NCI-H345 (cell line): ENCODE data around the gene ARHGAP12.

Experiments
- DNase-seq: peaks from one replicate; lab custom pipeline; 2025; lab: John Stamatoyannopoulos, UW

Gene ARHGAP12

DNA sequence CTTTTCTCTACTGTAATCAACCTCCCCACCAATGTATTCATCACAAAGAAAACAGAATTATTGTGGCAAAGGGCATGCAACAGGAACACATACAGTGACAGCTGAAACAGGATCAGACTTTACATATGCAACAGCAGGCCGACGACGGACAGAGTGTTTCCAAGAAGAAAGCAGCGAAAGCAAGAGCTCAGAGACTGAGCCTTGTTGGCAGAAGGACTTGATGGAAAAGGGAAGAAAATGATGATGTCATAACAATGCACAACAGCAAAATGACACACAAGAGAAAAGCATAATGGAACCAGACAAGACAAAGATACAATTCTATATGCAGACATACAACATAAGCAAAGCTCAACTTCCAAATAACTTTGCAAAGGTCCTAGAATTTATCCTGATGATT, 106.5 kb downstream of the ARHGAP12 start:
- DNase-seq, result no peak

DNA sequence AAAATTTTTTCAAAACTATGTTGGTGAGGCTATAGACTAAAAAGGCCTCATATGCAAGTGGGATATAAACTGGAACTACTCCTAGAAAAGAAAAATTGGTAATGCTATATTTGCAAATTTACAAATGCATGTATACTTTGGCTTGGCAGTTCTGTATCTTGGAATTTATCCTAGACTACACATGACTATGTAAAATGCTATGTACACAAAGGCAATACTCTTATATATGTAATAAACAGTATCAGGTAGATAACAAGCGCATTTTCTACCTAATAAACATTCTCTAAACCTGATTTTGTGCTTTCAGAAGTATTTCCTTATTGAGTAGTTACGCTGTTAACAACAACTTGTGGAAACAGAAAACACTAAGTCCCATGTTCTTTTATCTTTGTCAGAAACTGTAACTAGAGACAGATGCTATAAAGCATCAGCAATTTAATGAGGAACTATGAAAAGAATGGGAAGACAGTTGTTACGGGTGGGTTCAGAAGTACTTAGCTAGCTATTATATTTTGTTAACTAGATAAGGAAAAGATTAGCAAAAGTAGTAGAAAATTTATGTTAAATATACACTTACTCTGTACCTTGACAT, 107.8 kb downstream of the ARHGAP12 start:
- DNase-seq, result no peak

DNA sequence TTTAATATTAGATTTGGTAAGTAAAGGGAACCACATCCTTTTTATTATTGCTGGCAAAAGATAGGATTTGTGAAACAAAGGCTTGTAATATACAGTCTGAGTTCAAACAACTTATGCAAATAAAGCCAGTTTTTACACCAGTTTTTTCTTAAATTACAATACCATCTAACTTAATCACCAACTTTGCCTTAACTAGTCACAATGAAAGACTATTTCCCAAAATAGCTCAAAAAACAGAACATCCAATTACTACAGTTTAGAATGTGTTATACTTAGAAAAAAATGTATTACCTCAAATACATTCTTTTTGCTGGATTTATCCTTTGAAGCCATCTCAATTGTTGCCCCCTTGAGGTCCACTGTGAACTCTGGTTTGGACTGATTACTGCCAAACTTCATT, 108.5 kb downstream of the ARHGAP12 start:
- DNase-seq, result no peak

DNA sequence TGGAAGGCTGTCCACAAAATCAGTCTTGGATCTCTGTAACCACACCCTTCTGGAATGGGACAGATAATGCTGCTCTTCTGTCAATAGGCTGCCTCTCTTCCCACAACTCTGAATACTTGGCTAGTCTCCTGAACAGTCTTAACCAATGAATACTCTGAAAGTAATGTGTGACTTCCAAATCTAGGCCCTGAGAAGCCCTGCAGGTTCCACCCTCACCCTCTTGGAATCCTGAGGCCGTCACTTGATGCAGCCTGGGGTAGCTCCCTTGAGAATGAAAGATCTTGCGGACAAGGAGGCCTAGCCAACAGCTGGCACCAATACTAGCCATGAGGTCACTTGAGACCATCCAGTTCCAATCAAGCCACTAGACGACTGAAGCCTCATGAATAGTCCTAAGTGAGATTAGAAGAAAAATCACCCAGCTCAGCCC, 109.2 kb downstream of the ARHGAP12 start:
- DNase-seq, result no peak

DNA sequence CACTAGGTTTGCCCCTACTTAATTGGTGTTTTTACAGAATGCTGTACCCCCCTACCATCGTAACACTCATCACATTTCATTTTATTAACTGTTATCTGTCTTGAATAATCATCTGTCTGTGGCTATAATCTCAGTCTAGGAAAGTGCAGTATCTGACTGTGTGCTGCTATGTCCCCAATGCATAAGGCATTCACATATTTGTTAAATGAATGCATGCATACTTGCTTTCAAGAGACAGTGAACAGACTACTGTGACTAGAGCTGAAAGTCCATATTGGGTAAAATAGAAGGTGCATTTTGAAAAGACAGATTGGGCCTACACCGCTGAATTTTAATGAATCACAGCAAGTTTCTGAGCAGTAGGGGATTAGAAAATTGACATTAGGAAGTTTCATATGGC, 112.3 kb downstream of the ARHGAP12 start:
- no peak for DNase-seq

DNA sequence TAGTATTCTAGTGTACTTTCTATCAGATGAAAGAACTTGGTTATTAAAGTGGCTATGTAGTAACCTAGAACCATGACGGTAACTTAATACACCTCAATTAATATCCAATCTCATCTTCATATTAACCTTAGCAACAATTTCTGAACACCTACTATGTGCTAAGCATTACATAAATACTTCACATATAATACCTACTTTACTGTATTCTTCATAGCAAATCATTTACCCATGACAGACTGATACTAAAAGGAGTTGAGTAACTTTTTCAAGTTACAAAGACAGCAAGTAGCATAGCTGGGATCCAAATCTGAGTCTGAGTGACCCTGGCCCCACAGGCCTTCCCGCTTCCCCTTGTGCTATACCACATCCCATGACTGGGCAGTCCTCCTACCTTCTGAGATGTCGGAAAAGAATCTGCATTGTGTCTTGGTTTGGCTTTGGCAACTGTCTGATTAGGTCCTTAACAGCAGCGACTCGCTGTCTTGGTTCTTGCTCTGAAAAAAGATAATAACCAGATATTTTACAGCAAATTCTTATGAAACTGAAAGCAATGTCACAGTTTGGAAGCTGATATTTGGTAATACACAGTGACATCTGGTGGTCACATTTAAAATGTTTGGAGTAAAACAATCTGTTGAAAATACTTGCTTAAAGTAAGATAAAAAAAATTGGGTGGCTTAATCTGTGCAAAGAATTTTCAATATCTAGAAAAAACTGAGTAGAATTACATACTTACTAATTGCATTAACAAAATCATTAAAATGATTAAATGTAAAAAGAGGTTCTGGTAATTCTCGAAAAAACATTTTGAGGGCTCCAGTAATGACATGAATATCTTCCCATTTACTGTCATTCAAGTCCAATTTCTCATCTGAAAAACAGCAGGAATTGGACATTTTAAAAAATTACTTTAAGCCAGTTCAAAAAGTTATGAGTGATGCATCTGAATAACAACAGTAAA, 120.1 kb downstream of the ARHGAP12 start:
- DNase-seq, result peak; percentile 21

DNA sequence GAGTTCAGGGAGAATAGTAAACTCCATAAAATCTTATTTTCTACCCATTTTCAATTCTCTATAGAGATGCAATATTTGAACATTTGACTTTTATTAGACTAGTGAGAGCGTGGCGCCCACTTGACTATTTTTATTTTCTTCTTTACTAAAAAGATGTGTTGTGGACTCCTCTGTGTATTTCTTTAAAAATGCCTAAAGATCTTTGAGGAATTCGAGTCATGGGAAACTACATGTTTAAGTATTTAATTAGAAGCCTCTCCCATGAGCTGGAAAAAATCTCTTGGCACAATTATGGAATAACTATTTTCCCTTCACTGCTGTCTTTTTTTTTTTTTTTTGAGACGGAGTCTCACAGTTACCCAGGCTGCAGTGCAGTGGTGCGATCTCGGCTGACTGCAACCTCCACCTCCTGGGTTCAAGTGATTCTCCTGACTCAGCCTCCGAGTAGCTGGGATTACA, 124.2 kb downstream of the ARHGAP12 start:
- no peak for DNase-seq

DNA sequence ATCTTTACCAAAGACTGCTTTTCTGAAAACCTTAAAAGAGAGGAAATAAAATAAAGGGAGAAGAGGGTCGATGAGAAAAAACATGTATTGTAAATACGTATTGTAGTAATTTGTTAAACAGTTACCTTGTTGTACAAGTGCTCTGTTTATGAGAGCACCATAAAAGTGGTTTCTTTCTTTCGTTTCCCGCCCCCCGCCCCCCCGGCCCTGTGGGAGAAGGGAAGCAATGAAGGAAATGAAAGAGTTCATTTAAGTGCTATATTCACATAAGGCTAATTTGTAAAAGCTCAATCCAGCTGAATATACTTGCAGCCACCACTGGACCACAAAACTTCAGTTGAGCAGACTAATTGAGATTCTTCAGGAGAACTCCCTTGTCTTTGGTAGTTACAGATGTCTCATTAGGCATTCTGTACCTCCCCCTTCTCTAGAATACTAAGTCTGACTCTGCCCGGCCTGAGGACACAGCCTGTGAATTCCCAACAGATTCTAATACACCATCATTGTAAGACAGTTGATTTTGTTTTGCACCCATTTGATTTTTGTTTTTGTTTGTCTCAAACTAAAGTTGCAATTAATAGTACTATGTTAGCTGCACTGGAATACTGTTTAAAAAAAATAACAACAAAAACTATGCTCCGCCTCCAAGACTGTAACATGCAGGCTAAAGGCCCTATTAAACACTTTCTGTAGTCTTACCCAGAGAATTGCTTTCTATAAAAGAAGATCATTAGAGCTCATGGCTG, 124.9 kb downstream of the ARHGAP12 start:
- no peak for DNase-seq

DNA sequence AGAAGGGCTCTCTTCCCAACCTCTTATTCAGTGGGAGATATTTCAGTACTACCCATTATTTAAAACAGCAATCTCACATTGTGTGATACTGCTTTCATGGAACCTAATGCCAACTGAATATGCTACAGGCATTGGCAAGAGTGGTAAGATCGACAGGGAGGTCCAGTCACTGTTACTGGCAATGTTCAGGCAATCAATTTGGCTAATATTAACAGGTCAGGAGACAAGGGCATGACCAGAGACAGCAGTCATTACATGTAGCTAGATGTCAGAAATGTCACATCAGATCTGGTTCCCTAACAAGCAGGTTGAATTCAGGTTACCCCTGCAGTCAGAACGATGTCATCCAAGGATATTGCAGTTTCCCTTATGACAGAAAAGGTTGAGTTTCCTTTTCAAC, 129.4 kb downstream of the ARHGAP12 start:
- no peak for DNase-seq

DNA sequence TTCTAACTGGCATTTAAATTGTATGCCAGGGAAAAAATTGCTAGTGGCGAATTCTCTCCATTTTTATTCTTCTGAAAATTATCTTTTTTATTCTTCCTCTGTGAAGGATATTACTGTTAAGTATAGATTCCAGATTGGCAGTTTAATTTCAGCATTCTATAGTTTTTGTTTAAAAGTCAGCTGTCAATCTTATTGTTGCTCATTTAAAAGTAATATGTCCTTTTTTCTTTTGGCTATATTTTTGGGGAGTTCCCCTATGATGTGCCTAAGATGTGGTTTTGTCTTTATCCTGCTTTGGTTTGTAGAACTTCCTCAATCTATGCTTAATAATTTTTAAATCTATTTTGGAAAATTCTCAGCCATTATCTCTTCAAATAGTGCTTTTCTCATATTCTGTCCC, 135.9 kb downstream of the ARHGAP12 start:
- no peak for DNase-seq

DNA sequence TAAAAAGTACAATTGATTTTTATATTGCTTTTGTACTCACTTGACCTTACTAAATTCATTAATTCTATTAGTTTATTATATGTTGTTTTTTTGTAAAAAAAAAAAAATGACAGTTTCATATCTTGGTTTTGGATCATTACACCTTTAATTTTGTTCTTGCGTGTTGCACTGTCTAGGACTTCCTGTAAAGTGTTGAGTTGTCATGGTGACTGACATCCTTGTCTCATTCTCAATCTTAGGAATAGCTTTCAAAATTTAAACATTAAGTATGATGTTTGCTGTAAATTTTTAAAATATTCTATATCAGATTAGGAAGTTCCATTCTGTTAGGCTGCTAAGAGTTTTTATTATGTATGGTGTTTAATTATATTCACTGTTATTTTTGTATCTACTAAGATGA, 139.1 kb downstream of the ARHGAP12 start:
- no peak for DNase-seq

DNA sequence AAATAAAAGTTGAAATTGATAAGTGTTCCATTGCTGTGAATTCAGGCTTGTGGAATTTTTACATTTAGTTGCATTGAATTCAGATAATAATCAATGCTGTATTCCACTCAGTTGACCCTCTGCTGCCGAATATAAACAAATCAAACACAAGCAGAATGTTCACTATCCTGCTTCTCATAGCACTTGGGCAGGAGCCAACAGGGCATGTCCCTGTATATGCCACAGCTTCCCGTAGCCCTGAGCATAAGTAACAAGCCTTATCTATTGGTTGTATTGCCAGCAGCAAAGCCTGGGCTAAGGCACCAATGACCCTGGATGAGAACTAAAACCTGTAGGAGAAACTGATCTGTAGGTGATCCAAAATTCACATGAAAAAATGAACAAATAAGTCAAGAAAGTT, 145.9 kb downstream of the ARHGAP12 start:
- DNase-seq, result no peak

DNA sequence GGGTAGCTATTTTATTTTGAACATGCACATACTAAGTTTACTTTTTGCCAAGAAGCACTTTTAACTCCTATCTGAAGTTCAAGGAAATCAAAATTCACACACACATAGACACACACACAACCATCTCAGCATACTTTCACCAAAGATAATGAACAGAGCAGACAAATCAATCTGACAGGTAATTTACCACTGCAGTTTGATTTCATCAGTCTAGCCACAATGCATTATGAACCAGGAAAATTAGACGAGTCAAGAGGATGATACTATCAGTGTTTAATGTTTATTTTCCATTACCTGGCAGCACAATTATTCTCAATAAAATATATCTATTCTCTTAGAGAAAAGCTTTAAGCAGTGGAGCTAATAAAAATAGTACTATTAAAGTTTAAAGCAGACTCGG, 147.9 kb downstream of the ARHGAP12 start:
- DNase-seq, result no peak

DNA sequence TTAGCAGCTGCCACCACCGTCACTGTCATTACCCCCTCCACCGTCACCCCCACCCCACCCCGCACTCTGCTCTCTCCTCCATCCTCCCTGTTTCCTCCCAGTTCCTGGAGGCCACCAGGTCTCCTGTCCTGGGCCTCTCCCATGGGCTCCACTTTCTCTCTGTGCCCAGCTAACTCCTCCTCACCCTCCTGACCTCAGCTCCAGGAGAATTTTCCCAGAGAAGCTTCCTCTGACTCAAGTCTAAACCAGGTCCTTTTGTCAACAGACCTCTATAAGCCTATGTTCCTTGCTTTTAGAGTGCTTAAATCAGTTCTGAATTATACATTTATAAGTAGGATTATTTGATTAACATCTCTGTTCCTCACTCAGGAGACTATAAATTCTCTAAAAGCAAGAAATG, 150.0 kb downstream of the ARHGAP12 start:
- DNase-seq, result no peak

DNA sequence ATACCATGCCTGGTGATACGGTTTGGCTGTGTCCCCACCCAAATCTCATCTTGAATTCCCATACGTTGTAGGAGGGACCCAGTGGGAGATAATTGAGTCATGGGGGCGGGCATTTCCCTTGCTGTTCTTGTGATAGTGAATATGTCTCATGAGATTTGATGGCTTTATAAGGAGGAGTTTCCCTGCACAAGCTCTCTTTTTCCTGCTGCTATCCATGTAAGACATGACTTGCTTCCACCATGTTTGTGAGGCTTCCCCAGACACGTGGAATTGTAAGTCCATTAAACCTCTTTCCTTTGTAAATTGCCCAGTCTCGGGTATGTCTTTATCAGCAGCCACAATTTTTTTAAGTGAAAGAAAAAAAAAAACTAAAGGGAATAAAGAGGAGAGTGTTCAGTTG, 152.5 kb downstream of the ARHGAP12 start:
- no peak for DNase-seq

DNA sequence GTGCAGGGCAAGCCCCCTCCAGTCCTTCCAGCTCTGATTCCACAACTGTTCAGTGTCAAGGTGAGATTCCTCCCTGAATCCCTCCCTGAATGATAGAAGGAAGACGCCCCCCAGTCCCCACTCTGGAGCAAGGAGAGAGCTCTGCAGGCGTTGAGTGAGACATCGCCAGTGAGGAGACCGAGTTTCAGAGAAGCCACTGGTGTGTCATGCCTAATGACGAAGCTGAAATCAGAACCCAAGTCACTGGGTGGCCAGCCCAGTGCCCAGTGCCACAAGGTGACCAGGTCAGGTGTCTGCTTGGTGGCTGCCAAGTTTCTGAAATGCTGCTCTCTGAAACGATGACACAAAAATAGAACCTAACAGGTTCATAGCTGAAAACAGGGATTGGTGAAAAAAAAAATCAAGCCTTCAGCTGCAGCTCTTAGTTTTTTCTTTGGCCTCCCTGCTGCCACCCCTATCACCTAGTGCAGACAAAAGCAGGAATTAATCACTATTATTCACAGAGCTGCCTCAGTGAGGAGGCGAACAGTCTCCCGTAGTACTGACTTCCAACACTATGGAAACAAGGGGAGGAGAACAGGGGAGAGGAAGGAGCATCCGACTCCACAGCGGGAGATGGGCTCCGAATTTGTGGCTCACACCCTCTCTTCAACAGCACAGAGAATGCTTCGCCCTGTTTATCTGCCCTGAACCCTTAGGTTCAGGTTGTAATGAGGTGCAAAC, 153.5 kb downstream of the ARHGAP12 start:
- no peak for DNase-seq

DNA sequence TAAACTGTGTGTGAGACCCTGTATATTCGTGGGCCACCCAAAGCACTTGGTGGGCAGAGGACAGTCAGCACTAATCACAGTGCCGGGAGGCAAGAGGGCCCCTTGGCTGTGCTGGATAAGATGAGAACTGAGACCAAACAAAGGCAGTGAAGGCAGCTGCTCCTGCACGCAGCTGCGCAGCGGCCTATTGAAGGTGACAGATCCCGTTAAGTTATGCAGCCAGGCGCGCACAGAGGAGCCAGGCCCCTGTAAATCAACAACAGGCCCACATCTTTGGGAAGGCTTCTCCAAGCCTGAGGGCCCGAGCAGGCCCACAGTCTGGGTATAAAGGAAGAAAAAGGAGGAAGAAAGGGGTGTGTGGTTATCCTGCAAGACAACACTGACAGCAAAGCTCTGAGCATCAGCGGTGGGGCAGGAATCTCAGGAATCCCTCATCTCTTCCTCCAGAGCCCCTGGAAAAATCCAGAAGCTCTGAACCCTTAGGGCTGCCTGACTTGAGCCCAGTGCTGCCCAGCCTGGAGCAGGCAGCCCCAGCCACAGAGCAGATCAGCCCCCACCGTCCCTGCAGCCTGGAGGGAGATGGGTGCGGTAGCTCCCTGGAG, 154.2 kb downstream of the ARHGAP12 start:
- peak; percentile 38 for DNase-seq

DNA sequence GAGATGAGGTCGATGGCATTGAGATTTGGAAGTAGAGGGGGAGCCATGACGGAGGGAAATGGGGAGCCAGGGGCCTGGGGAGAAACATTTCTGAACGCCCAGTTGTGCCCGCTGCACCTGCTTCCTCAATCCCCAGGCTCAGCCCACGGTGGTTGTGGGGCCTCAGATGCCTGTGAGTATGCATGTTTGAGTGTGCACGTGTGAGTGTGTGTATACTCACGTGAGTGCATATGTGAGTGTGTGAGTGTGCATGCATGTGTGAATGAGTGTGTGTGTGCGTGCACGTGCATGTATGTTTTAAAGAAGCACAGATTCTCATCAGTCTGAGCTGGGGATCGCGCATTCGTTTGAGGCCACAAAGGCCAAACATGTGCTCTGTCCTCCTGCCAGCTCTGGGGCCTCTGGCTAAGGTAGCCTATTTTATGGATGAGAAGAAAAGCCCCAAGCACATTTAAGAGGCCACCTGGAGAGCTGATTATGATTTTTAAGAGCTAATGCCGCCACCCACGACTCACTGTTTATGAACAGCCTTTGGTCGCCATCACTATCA, 154.8 kb downstream of the ARHGAP12 start:
- DNase-seq, result peak; percentile 38

DNA sequence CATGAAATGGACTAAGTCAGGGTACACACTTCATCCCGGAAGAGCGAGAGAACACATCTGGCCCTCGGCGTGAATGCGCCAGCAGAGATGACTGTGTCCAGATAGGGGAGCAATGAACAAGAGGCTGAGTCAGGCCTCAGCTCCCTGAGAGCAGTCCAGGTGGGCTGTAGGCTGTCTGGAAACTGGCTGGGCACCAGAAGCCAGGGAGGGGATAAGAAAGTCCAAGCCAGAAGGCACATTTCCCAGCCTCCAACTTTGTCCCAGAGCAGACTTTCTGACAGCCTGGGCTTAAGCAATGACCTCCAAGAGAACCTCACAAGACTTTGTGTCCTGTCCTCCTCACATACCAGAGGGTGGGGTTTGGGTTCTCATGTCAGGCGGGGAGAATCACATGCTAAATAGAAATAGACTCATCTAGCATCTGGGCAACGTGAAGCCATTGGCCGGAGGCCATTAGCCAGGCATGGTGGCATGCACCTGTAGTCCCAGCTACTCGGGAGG, 157.2 kb downstream of the ARHGAP12 start:
- DNase-seq, result no peak

DNA sequence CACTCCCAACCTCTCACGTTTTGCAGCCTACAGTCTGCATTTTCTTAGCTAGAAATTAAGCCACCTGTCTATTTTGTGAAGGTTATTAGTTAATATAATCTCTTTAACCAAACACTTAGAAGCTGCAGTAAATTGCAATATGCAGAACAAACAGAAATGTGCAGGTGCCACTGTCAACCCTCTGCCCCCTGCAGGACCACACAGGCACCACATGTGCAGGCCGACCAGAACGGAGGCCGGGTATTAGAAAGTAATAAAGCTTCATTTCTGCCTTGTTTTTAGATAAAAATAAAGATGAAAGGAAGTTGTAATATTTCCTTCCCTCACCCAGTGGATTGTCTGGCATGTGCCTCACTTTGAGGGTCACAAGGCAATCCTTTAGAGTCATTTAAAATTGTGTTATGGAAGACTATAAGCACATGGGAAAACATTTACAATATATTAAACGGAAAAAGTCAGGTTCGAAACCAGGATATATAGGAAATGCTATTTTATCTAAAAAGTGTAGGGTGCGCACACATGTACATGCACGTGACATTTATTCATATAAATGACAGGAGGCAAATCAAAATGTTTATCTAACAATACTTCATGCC, 158.2 kb downstream of the ARHGAP12 start:
- no peak for DNase-seq

DNA sequence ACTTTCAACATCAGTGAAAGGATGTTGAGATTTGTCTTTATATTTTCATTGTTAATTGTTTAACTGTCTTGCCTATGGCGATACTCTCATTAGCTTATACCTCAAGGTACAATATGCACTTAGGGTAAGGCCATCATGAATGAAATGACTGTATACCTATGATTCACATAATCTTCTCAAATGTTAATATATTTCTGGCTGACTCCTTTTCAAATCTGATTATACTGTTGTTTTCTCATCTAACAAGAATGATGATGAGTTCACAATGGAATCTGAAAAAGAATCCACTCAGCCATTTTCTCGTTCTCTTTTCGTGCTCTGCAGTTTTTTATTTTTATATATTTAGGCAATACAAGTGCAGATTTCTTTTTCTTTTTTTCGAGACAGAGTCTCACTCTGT, 159.1 kb downstream of the ARHGAP12 start:
- no peak for DNase-seq
